PFSK-1 (cell line): ENCODE measurements around the gene ESPN.

Source experiments
- FOXP2 ChIP-seq: optimal IDR thresholded peaks from 2 replicates; pipeline ENCODE3; 2011; ENCODE audit warnings: borderline replicate concordance, control low read depth, inconsistent platforms; ENCODE audit not compliant: insufficient read depth; ENCODE audit errors: extremely low read length, extremely low read depth
- POLR2AphosphoS5 ChIP-seq: IDR thresholded peaks from 2 replicates; pipeline ENCODE4 v1.6.1; 2012; ENCODE audit warnings: low read depth, mild to moderate bottlenecking, control low read depth, low read length, moderate library complexity
- SIN3A ChIP-seq: IDR thresholded peaks from 2 replicates; pipeline ENCODE4 v1.6.1; 2012; ENCODE audit warnings: mild to moderate bottlenecking, low read length, moderate library complexity, borderline replicate concordance; ENCODE audit not compliant: insufficient read depth
- TAF1 ChIP-seq: IDR thresholded peaks from 2 replicates; pipeline ENCODE4 v1.6.1; 2012; ENCODE audit warnings: low read length, control low read depth, borderline replicate concordance; ENCODE audit not compliant: insufficient read depth
- TF ChIP-seq, protein P1 (sequence below), 2 experiments: IDR thresholded peaks; 2 replicates each; pipeline versions ENCODE4 v1.6.1 to v1.8.0; 2011 to 2012; ENCODE audit warnings: low read depth in 2 of 2, low read length in 2 of 2, control low read depth in 1 of 2, inconsistent platforms in 1 of 2, mild to moderate bottlenecking in 1 of 2, moderate library complexity in 1 of 2; ENCODE audit not compliant: insufficient read depth in 1 of 2

Gene ESPN

DNA sequence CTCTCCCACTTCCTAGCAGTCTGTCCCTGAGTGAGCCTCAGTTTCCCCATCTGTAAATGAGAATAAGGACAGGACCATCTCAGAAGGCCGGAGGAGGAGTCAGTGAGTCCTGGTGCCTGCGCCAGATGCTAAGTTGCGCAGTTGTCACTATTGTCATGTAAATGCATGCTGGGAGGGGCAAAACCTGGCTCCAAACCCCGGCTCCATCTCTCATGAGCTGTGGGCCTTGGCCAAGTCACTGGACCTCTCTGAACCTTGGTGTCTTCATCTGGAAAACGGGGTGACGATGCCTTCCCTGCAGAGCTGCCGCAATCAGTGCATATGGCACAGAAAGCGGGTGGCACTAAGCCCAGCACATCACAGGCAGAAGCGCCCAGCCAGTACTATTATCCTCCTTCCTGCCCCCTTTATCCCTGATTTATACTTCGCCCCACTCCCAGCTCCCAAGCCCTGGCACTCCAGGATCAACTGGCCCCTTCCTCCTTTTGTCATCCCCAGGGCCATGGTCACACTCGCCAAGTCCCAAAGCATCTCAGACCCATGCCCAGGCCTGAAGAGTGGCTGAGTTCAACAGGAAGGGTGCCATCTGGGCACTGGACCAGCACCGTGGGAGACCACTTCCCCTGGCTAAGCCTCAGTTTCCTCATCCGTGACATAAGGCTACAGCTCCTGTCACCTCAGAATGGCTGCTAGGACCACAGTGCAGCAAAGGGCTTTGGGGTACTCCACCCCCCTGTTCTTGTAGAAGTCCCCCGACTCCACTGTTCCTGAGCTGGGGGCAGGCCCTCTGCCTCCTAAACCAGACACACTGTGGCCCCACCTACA, 71.2 kb downstream of the ESPN start:
- TF ChIP-seq, protein P1, sequence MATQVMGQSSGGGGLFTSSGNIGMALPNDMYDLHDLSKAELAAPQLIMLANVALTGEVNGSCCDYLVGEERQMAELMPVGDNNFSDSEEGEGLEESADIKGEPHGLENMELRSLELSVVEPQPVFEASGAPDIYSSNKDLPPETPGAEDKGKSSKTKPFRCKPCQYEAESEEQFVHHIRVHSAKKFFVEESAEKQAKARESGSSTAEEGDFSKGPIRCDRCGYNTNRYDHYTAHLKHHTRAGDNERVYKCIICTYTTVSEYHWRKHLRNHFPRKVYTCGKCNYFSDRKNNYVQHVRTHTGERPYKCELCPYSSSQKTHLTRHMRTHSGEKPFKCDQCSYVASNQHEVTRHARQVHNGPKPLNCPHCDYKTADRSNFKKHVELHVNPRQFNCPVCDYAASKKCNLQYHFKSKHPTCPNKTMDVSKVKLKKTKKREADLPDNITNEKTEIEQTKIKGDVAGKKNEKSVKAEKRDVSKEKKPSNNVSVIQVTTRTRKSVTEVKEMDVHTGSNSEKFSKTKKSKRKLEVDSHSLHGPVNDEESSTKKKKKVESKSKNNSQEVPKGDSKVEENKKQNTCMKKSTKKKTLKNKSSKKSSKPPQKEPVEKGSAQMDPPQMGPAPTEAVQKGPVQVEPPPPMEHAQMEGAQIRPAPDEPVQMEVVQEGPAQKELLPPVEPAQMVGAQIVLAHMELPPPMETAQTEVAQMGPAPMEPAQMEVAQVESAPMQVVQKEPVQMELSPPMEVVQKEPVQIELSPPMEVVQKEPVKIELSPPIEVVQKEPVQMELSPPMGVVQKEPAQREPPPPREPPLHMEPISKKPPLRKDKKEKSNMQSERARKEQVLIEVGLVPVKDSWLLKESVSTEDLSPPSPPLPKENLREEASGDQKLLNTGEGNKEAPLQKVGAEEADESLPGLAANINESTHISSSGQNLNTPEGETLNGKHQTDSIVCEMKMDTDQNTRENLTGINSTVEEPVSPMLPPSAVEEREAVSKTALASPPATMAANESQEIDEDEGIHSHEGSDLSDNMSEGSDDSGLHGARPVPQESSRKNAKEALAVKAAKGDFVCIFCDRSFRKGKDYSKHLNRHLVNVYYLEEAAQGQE (IDR thresholded peaks at IDR 0.05; ENCODE audit: insufficient read depth in 1 of 2, low read depth in 2 of 2, low read length in 2 of 2) = no peak
- TF ChIP-seq SIN3A (no peak), POLR2AphosphoS5 (no peak), TAF1 (no peak), FOXP2 (no peak)

DNA sequence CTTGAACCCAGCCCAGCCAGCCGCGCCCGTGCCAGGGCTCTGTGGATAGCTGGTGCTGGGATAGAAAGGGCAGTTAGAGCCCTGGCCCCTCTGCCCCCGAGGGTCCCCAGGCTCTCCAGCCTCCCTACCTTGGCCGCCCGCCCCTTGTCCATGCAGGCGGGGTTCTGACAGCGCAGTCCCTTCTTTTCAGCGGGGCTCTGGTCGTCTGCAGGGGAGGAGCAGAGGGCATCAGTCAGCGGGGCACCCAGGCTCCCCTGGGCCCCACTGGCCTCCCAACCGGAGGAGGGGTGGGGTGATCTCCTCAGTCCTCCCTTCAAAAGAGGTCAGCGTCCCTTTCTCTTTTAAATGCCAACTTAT, 71.8 kb downstream of the ESPN start:
- TF ChIP-seq, protein P1 (IDR thresholded peaks at IDR 0.05; ENCODE audit: insufficient read depth in 1 of 2, low read depth in 2 of 2, low read length in 2 of 2) = no peak
- TF ChIP-seq POLR2AphosphoS5 (no peak), FOXP2 (no peak), TAF1 (no peak), SIN3A (no peak)

DNA sequence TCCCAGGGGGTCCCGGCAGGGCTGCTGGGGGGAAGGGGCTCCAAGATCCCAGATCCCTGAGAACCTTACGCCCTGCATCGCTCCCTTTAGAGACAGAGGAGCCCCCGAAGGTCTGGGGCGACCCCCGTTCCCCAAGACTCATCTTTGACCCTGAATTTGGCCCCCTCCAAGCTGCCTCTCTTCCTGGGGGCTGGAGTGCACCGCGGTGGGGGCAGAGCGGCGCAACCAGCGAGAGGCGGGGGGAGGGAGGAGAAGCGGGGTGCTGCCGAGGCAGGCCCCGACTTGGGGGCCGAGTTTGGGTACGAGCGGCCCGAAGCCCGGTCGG, 72.3 kb downstream of the ESPN start:
- TF ChIP-seq SIN3A (no peak), FOXP2 (no peak), POLR2AphosphoS5 (no peak), TAF1 (no peak)
- TF ChIP-seq, protein P1 (IDR thresholded peaks at IDR 0.05; ENCODE audit: insufficient read depth in 1 of 2, low read depth in 2 of 2, low read length in 2 of 2) = no peak

DNA sequence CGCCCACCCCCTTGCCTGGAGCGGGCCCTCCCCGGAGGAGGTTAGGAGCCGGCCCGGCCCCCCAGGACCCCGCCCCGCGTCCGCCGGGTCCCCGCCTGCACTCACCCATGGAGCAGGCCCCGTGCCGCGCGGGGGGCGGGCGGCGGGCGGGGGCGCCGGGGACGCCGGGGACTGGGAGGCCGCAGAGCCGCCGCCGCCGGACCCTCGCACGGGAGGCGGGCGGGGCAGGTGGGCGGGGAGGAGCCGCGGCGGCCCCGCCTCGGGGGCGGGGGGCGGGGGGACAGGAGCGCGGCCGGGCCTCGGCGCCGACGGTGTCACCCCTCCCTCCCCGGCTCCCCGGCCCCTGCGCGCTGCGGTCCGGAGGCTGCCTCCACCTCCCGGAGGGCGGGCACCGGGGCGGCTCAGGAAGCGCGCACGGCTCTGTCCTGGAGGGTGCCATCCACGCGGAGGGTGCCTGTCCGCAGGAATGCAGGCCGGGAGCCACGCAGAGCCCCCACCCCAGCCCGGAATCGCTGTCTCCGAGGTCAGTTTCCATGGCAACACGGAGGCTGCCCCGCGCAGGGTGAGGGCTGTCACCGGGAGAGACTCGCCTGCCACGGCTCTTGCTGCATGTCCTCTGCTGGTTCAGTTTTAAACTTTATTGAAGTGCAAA, 72.8 kb downstream of the ESPN start:
- no peak for TF ChIP-seq SIN3A
- no peak for TF ChIP-seq POLR2AphosphoS5
- no peak for TF ChIP-seq TAF1

DNA sequence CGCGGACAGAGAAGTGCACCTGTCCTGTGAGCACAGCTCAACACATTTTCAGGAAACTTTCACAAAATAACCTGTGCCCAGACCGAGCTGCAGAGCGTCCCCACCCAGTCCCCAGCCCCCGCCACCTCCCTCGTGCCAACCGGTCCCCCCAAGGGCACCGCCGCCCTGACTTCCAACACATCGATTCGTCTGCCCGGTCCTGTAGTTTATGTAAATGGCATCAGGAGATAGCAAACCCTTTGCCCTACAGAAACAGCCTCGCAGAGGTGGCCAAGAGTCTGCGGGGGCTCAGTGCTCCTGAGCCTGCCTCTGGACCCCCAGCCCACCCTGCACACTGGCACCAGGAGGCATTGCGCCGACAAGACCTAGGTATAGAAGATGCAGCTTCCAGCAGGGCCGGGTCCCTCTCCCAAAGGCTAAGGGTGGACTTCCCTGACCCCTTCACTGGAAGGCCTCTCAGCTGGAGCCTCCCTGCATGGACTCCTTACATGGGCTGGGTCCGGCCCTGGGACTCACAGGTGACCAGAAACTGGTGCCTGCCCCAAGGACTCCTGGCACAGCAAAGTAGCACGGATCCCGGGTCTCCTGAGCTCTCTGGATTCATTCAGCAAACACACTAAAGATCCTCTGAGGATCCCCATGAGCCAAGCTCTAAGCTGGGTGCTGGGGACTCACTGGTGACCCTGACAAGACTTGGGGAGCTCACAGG, 73.4 kb downstream of the ESPN start:
- TF ChIP-seq POLR2AphosphoS5 (no peak), SIN3A (no peak), TAF1 (no peak), FOXP2 (no peak)
- TF ChIP-seq, protein P1 (IDR thresholded peaks at IDR 0.05; ENCODE audit: insufficient read depth in 1 of 2, low read depth in 2 of 2, low read length in 2 of 2) = no peak
